T-helper 17 cell (primary cell): Measurements from ENCODE around the gene CDH4. TPM values are rescaled to one million over a fixed set of nuclear protein-coding genes. Genes with fewer than 3 reads are reported as not detected.

Source experiments
- ATAC-seq: fragments of 150-1000 bp; cut with Tn5 transposase; 2 replicates; pipeline ENCODE4 v1.10.0; 2021; ENCODE audit warnings: mild to moderate bottlenecking, moderate library complexity
- DNase-seq, 3 donors: peaks; one replicate each; pipeline versions ENCODE4 v3.0.0 to v3.0.0-alpha.2; 2020 to 2021
- H3K9me3 ChIP-seq: one replicate; pipeline ENCODE4 v1.7.0; 2013; ENCODE audit warnings: low read length, mild to moderate bottlenecking; ENCODE audit not compliant: control insufficient read depth, poor library complexity, severe bottlenecking
- H3K27ac Mint-ChIP-seq: one replicate; pipeline ENCODE4 v1.8.0; 2022; ENCODE audit warnings: mild to moderate bottlenecking, moderate library complexity, mixed read lengths
- H3K27me3 Mint-ChIP-seq: one replicate; pipeline ENCODE4 v1.8.0; 2022; ENCODE audit warnings: mixed read lengths
- H3K36me3 Mint-ChIP-seq: one replicate; pipeline ENCODE4 v1.8.0; 2022; ENCODE audit warnings: low read depth, mixed read lengths
- H3K4me1 Mint-ChIP-seq: one replicate; pipeline ENCODE4 v1.8.0; 2022; ENCODE audit warnings: mild to moderate bottlenecking, mixed read lengths
- H3K4me3 Mint-ChIP-seq: one replicate; pipeline ENCODE4 v1.8.0; 2022; ENCODE audit warnings: mild to moderate bottlenecking, moderate library complexity, mixed read lengths
- total RNA-seq, 4 donors: library from RNA in 2 of 4; stranded (reverse) in 2 of 4; gene quantifications; one replicate each; pipeline ENCODE4 v1.2.3 and lab custom pipeline; 2022 to 2026

The CDH4 gene
- total RNA-seq, 2 donors from 2014 or later, result 0.55 to 0.67 TPM

GRCh38 chr20:61688411-61688810 lies 436.4 kb downstream of the CDH4 start:
- Mint-ChIP-seq H3K27me3 (no peaks in the 10 kb centered on the region), H3K27ac (no peak overlapping the region), H3K4me1 (peaks cover 5% of the 10 kb centered on the region), H3K36me3 (peaks cover 3% of the 10 kb centered on the region), H3K4me3 (no peak overlapping the region)
- ATAC-seq (no peak), DNase-seq (no peak)
- H3K9me3 ChIP-seq, result no peaks in the 10 kb centered on the region

DNA sequence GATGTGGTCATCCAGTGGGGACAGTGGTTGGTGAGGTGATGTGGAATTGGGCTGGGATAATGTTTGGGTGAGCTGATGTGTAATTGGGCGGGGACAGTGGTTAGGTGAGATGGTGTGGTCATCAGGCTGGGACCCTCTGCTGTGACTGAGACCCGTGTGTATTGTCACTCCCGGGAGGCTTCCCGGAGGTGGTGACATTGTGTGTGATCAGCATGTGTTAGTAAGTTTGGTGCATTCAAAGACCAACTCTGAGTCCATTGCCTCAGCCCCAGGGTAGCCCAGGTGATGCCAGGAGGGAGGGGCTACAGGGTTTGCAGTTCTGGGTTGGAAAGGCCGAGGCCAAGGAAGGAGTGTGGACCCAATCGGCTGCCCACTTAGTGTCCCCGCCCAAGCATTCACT lies 438.1 kb downstream of the CDH4 start:
- no peak for ATAC-seq
- Mint-ChIP-seq H3K27me3 (no peaks in the 10 kb centered on the region), H3K4me3 (no peak overlapping the region), H3K36me3 (peaks cover 3% of the 10 kb centered on the region), H3K4me1 (no peaks in the 10 kb centered on the region), H3K27ac (no peak overlapping the region)
- DNase-seq, result no peak
- no peaks in the 10 kb centered on the region for H3K9me3 ChIP-seq

- peaks cover 3% of the 10 kb centered on the region for H3K36me3 Mint-ChIP-seq
- H3K27ac Mint-ChIP-seq, result no peak overlapping the region
- H3K9me3 ChIP-seq, result no peaks in the 10 kb centered on the region
- no peak overlapping the region for H3K4me3 Mint-ChIP-seq
- peaks cover 6% of the 10 kb centered on the region for H3K27me3 Mint-ChIP-seq
- no peaks in the 10 kb centered on the region for H3K4me1 Mint-ChIP-seq
- no peak for ATAC-seq
- no peak for DNase-seq
These were observed 439.2 kb downstream of the CDH4 start for GRCh38 chr20:61690993-61691838.

- no peaks in the 10 kb centered on the region for H3K9me3 ChIP-seq
- no peak for ATAC-seq
- no peaks in the 10 kb centered on the region for H3K4me1 Mint-ChIP-seq
- peaks cover 3% of the 10 kb centered on the region for H3K36me3 Mint-ChIP-seq
- no peak overlapping the region for H3K4me3 Mint-ChIP-seq
- no peak for DNase-seq
- H3K27me3 Mint-ChIP-seq, result peaks cover 13% of the 10 kb centered on the region
- H3K27ac Mint-ChIP-seq, result no peak overlapping the region
These were observed 439.9 kb downstream of the CDH4 start for GRCh38 chr20:61691978-61692377.

DNA sequence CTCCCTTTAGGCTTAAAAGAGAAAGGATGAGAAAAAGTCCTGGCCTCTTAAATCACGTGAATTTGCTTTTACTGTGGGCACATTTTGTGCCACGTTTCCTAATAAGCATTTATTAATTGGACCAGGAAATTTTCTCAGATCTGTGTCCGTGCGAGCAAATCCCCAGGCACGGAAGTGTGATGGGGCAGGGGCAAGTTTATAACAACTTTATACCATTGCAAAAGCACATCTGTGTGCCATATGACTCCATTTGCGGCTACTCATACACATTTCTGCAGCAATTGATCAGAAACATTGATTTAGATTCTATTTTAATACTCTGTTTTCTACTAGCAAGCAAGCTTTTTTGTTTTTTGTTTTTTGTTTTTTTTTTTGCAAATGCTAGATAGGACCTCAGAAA lies 440.4 kb downstream of the CDH4 start:
- Mint-ChIP-seq H3K4me3 (no peak overlapping the region), H3K4me1 (no peaks in the 10 kb centered on the region), H3K27ac (no peak overlapping the region), H3K27me3 (peaks cover 15% of the 10 kb centered on the region), H3K36me3 (peaks cover 3% of the 10 kb centered on the region)
- DNase-seq (no peak), ATAC-seq (no peak)
- no peaks in the 10 kb centered on the region for H3K9me3 ChIP-seq

DNA sequence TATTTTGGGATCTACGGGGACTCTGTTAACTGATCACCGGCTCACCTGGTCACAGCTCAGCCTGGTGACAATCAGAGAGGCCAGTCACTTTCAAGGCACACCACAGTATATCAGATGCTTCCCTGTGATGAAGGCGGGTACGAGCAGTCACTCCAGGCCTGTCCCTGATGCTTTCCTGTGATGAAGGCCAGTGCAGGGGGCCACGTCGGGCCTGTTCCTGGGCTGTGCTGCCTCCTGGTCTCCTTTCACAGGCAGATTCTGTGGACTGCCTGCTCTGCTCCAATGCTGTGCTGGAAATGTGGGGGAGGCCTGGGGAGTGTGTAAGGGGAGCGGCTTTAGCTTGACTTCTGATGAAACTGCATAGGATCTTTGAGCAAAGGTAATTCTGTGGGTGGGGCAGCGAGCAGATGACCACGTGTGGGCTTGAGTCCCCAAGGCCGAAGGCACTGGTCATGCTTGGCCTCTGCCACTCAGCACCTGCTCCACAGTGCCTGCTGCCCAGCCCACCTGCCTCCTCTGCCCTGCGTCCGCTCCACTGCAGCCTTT lies 441.1 kb downstream of the CDH4 start:
- H3K4me3 Mint-ChIP-seq, result no peak overlapping the region
- H3K9me3 ChIP-seq, result no peaks in the 10 kb centered on the region
- no peak for ATAC-seq
- no peaks in the 10 kb centered on the region for H3K4me1 Mint-ChIP-seq
- H3K27ac Mint-ChIP-seq, result no peak overlapping the region
- no peak for DNase-seq
- H3K36me3 Mint-ChIP-seq, result peaks cover 3% of the 10 kb centered on the region
- peaks cover 15% of the 10 kb centered on the region for H3K27me3 Mint-ChIP-seq

GRCh38 chr20:61694682-61695081 lies 442.6 kb downstream of the CDH4 start:
- ATAC-seq (no peak), DNase-seq (no peak)
- Mint-ChIP-seq H3K4me1 (no peaks in the 10 kb centered on the region), H3K4me3 (no peak overlapping the region), H3K27ac (no peak overlapping the region), H3K27me3 (peaks cover 15% of the 10 kb centered on the region), H3K36me3 (no peaks in the 10 kb centered on the region)
- no peaks in the 10 kb centered on the region for H3K9me3 ChIP-seq

DNA sequence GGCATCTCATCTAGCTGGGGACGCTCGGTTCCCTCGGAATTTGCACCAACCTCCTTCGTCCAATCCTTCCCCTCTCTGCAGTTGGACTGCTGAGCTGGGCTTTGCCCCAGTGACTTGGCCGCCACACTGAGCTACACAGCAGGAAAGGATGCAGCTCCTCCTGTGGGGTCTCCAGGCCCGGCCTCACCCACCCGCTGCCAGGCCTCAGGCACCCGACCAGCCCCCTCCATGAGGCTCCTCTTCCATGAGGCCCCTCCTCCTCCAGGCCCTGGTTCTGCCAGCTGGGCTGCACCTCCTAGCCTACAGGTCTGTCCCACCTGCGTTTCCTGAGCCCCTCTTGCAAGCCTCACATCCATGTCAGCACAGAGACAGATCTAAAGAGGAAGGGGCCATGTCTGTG lies 443.7 kb downstream of the CDH4 start:
- H3K36me3 Mint-ChIP-seq, result no peaks in the 10 kb centered on the region
- H3K4me1 Mint-ChIP-seq, result no peaks in the 10 kb centered on the region
- DNase-seq (no peak), ATAC-seq (no peak)
- peaks cover 15% of the 10 kb centered on the region for H3K27me3 Mint-ChIP-seq
- H3K27ac Mint-ChIP-seq, result no peak overlapping the region
- H3K4me3 Mint-ChIP-seq, result no peak overlapping the region
- no peaks in the 10 kb centered on the region for H3K9me3 ChIP-seq

- Mint-ChIP-seq H3K36me3 (no peaks in the 10 kb centered on the region), H3K27me3 (peaks cover 15% of the 10 kb centered on the region), H3K27ac (no peak overlapping the region), H3K4me3 (no peak overlapping the region), H3K4me1 (no peaks in the 10 kb centered on the region)
- DNase-seq (no peak), ATAC-seq (no peak)
- no peaks in the 10 kb centered on the region for H3K9me3 ChIP-seq
These were observed 444.2 kb downstream of the CDH4 start for GRCh38 chr20:61696181-61696735.

GRCh38 chr20:61697666-61698597 lies 445.9 kb downstream of the CDH4 start:
- DNase-seq (no peak), ATAC-seq (no peak)
- no peaks in the 10 kb centered on the region for H3K36me3 Mint-ChIP-seq
- no peaks in the 10 kb centered on the region for H3K4me1 Mint-ChIP-seq
- no peak overlapping the region for H3K4me3 Mint-ChIP-seq
- no peak overlapping the region for H3K27ac Mint-ChIP-seq
- peaks cover 15% of the 10 kb centered on the region for H3K27me3 Mint-ChIP-seq
- no peaks in the 10 kb centered on the region for H3K9me3 ChIP-seq

- Mint-ChIP-seq H3K4me1 (no peaks in the 10 kb centered on the region), H3K36me3 (no peaks in the 10 kb centered on the region), H3K4me3 (no peak overlapping the region), H3K27ac (no peak overlapping the region), H3K27me3 (peaks cover 15% of the 10 kb centered on the region)
- H3K9me3 ChIP-seq, result no peaks in the 10 kb centered on the region
- ATAC-seq (no peak), DNase-seq (no peak)
These were observed 446.8 kb downstream of the CDH4 start for GRCh38 chr20:61698598-61699494.

- H3K9me3 ChIP-seq, result no peaks in the 10 kb centered on the region
- peaks cover 15% of the 10 kb centered on the region for H3K27me3 Mint-ChIP-seq
- no peak overlapping the region for H3K27ac Mint-ChIP-seq
- H3K36me3 Mint-ChIP-seq, result no peaks in the 10 kb centered on the region
- no peak overlapping the region for H3K4me3 Mint-ChIP-seq
- ATAC-seq (no peak), DNase-seq (no peak)
- no peaks in the 10 kb centered on the region for H3K4me1 Mint-ChIP-seq
These were observed 447.7 kb downstream of the CDH4 start for GRCh38 chr20:61699495-61700374.
